A549 (cell line): ENCODE results near the gene KLHL3. TPM values are rescaled to one million over a fixed set of nuclear protein-coding genes. Genes with fewer than 3 reads are reported as not detected.
A peak's percentile ranks its signal among the peaks of the same experiment; 100 is the strongest.

Experiments
- BHLHE40 ChIP-seq: IDR thresholded peaks from 2 replicates; pipeline ENCODE4 v1.6.1; 2012; ENCODE audit warnings: low read depth, low read length, inconsistent platforms
- CBX2 ChIP-seq: fragments of 200-600 bp; sonication (generic); IDR thresholded peaks from 2 replicates; pipeline ENCODE4 v1.6.1; 2016; ENCODE audit warnings: low read depth, mild to moderate bottlenecking, borderline replicate concordance
- CBX8 ChIP-seq: fragments of 200-600 bp; sonication (generic); IDR thresholded peaks from 2 replicates; pipeline ENCODE4 v1.6.1; 2016
- CEBPB ChIP-seq, 2 experiments: fragments of >200 bp in 1 of 2; sonication (Bioruptor Twin) in 1 of 2; formaldehyde crosslinking in 1 of 2; IDR thresholded peaks; 2 replicates each; pipeline ENCODE4 v1.6.1; 2012 to 2016
- CHD2 ChIP-seq: fragments of 150-350 bp; IDR thresholded peaks from 2 replicates; pipeline ENCODE4 v1.6.1; 2014; ENCODE audit warnings: low read length; ENCODE audit not compliant: partially characterized antibody
- ELK1 ChIP-seq: fragments of 150-350 bp; IDR thresholded peaks from 2 replicates; pipeline ENCODE4 v1.6.1; 2014; ENCODE audit warnings: low read depth, mild to moderate bottlenecking, low read length
- ESRRA ChIP-seq: fragments of 150-350 bp; IDR thresholded peaks from 2 replicates; pipeline ENCODE4 v1.6.1; 2014; ENCODE audit warnings: mild to moderate bottlenecking, low read length, borderline replicate concordance
- FOSB ChIP-seq: fragments of 250-450 bp; sonication (Bioruptor Pico); IDR thresholded peaks from 2 replicates; pipeline ENCODE4 v1.5.0; 2020; ENCODE audit warnings: mild to moderate bottlenecking, moderate library complexity
- GATA3 ChIP-seq: IDR thresholded peaks from 2 replicates; pipeline ENCODE4 v1.6.1; 2012; ENCODE audit warnings: borderline replicate concordance
- HES2 ChIP-seq: fragments of >200 bp; sonication (Bioruptor Twin); formaldehyde crosslinking; IDR thresholded peaks from 2 replicates; pipeline ENCODE4 v1.6.1; 2016
- HMGXB4 ChIP-seq: fragments of 250-450 bp; sonication (Bioruptor Pico); IDR thresholded peaks from 2 replicates; pipeline ENCODE4 v1.5.0; 2021; ENCODE audit warnings: mild to moderate bottlenecking, moderate library complexity, borderline replicate concordance
- HOXB13 ChIP-seq: fragments of 250-450 bp; sonication (Bioruptor Pico); IDR thresholded peaks from 2 replicates; pipeline ENCODE4 v1.5.0; 2020; ENCODE audit warnings: low read depth, mild to moderate bottlenecking, moderate library complexity
- HOXB5 ChIP-seq: fragments of 250-450 bp; sonication (Bioruptor Pico); IDR thresholded peaks from 2 replicates; pipeline ENCODE4 v1.5.0; 2020; ENCODE audit warnings: mild to moderate bottlenecking, moderate library complexity
- JUN ChIP-seq, 2 experiments: fragments of >200 bp; sonication (Bioruptor Twin); formaldehyde crosslinking; IDR thresholded peaks; 2 replicates in 1 of 2; 3 replicates in 1 of 2; pipeline ENCODE4 v1.6.1; 2016 to 2017
- KDM1A ChIP-seq: fragments of 200-600 bp; sonication (generic); IDR thresholded peaks from 2 replicates; pipeline ENCODE4 v1.6.1; 2016; ENCODE audit warnings: low read depth, mild to moderate bottlenecking
- KDM5A ChIP-seq: fragments of 200-600 bp; sonication (generic); IDR thresholded peaks from 2 replicates; pipeline ENCODE4 v1.6.1; 2016; ENCODE audit warnings: antibody characterized with exemption, mild to moderate bottlenecking
- MAZ ChIP-seq: fragments of 150-350 bp; IDR thresholded peaks from 2 replicates; pipeline ENCODE4 v1.6.1; 2014; ENCODE audit warnings: antibody characterized with exemption, low read depth, low read length, borderline replicate concordance
- NFE2L2 ChIP-seq: fragments of 150-350 bp; conservative IDR thresholded peaks from 2 replicates; pipeline ENCODE4 v1.6.1; 2014; ENCODE audit warnings: low read length
- PHF8 ChIP-seq: fragments of 200-600 bp; sonication (generic); IDR thresholded peaks from 2 replicates; pipeline ENCODE4 v1.6.1; 2016; ENCODE audit warnings: low read depth, mild to moderate bottlenecking, antibody characterized with exemption, moderate library complexity, borderline replicate concordance
- POLR2A ChIP-seq: IDR thresholded peaks from 2 replicates; pipeline ENCODE4 v1.6.1; 2012; ENCODE audit warnings: mild to moderate bottlenecking, low read length
- RARB ChIP-seq: fragments of 250-450 bp; sonication (Bioruptor Pico); IDR thresholded peaks from 2 replicates; pipeline ENCODE4 v1.8.0; 2021; ENCODE audit warnings: mild to moderate bottlenecking, moderate library complexity
- REST ChIP-seq: fragments of 200-600 bp; sonication (generic); IDR thresholded peaks from 2 replicates; pipeline ENCODE4 v1.6.1; 2016; ENCODE audit warnings: antibody characterized with exemption, mild to moderate bottlenecking, moderate library complexity
- RNF2 ChIP-seq: fragments of 200-600 bp; sonication (generic); IDR thresholded peaks from 2 replicates; pipeline ENCODE4 v1.6.1; 2016; ENCODE audit warnings: low read depth, mild to moderate bottlenecking, antibody characterized with exemption, moderate library complexity, borderline replicate concordance
- SMC3 ChIP-seq: fragments of >200 bp; sonication (Bioruptor Twin); formaldehyde crosslinking; IDR thresholded peaks from 3 replicates; pipeline ENCODE4 v1.6.1; 2018; ENCODE audit warnings: inconsistent platforms
- TFCP2L1 ChIP-seq: fragments of 250-450 bp; sonication (Bioruptor Pico); IDR thresholded peaks from 2 replicates; pipeline ENCODE4 v1.5.0; 2021; ENCODE audit warnings: mild to moderate bottlenecking
- USF2 ChIP-seq: fragments of 450-650 bp; IDR thresholded peaks from 2 replicates; pipeline ENCODE4 v1.6.1; 2014; ENCODE audit warnings: antibody characterized with exemption
- ZNF302 ChIP-seq: fragments of 250-450 bp; sonication (Bioruptor Pico); IDR thresholded peaks from 2 replicates; pipeline ENCODE4 v1.9.0; 2021; ENCODE audit warnings: inconsistent platforms, mild to moderate bottlenecking, moderate library complexity
- polyA plus RNA-seq, 4 experiments: library from polyadenylated mRNA; depleted of rRNA in 3 of 4; stranded (reverse); fragments of >200 nt; fragmentation: RNase III in 1 of 4; extraction: RNeasy Plus Mini Kit Qiagen cat#74134 plus additional on column Dnase treatment in 1 of 4; gene quantifications; 2 replicates in 3 of 4; 3 replicates in 1 of 4; pipeline ENCODE4 v1.2.3, GENCODE V29; 2011 to 2017

The KLHL3 gene
- polyA plus RNA-seq, 2 of the 4 experiments (the other 2 are of a cell fraction) = 0.35 to 1.1 TPM

GRCh38 chr5:137751869-137752491, 16.1 kb upstream of the KLHL3 start (continued):
- TF ChIP-seq HMGXB4 (CRISPR knock-in tag) = no peak
- TF ChIP-seq KDM5A = no peak
- peak; percentile 56; a peak in 2 of 4 replicates for TF ChIP-seq CEBPB (IDR thresholded peaks at IDR 0.05)
- TF ChIP-seq CBX2 = no peak
- TF ChIP-seq REST = no peak
- TF ChIP-seq RARB = no peak
- TF ChIP-seq ZNF302 (CRISPR knock-in tag) = no peak
- no peak for TF ChIP-seq CBX8
- TF ChIP-seq MAZ = no peak
- 0 out of 2 replicates have a peak, but pooled peaks have one; percentile 7 for TF ChIP-seq HES2
- 0 out of 5 replicates have a peak, but pooled peaks of 1 of the 2 experiments have one; percentile 34 for TF ChIP-seq JUN (IDR thresholded peaks at IDR 0.05)
- no peak for TF ChIP-seq BHLHE40
- TF ChIP-seq FOSB (CRISPR knock-in tag) = no peak
- TF ChIP-seq USF2 = no peak
- TF ChIP-seq HOXB5 (CRISPR knock-in tag) = no peak
- peak; percentile 52 for TF ChIP-seq SMC3
- TF ChIP-seq GATA3 = no peak
- TF ChIP-seq CHD2 = no peak
- TF ChIP-seq ESRRA = no peak
- TF ChIP-seq NFE2L2 = no peak
- no peak for TF ChIP-seq TFCP2L1 (CRISPR knock-in tag)
- no peak for TF ChIP-seq PHF8
- no peak for TF ChIP-seq HOXB13
- no peak for TF ChIP-seq RNF2
- no peak for TF ChIP-seq POLR2A
- TF ChIP-seq ELK1 = no peak
- no peak for TF ChIP-seq KDM1A
